GM04503 (cell line): ENCODE results near the gene RING1.

ENCODE experiments used
- DNase-seq: peaks from one replicate; pipeline ENCODE4 v3.0.0-alpha.2; 2012; ENCODE audit warnings: low read depth

The RING1 gene

GRCh38 chr6:33208091-33208967, at the start of gene RING1:
RING1 (plus strand) TSS chr6:33208500; CDS start chr6:33208823, 323 bp downstream.
- DNase-seq: peak; percentile 27

GRCh38 chr6:33160096-33160495, 48.2 kb upstream of the RING1 start:
- no peak for DNase-seq

DNA sequence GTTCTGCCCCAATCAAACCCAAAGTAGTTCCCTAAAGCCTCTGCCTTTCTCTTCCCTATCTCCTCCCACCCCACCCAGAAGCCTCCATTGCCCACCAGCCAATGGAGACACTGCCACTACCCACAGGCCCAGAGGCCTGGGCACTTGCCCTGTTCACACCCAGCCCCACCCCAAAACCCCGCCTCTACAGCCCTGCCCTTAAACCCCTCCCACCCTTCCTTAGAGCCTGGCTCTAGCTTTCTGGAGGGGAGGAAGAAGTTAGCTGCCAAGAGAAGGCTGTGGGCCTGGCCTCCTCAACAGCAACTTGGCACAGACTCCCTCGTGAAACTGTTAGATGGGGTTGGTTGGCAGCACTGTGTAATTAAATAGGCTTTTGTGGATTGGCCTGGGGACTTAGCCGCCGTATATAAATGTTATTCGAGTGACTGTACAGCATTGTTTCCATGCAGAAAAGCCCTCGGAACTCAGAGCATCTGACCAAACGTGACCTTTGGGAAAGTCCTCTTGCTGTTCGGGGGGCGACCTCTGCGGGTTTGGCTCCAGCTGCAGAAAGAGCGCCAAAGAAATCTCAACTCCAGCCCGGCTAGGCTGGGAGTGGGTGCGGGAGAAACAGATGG, 47.5 kb upstream of the RING1 start:
- DNase-seq: peak; percentile 94

DNA sequence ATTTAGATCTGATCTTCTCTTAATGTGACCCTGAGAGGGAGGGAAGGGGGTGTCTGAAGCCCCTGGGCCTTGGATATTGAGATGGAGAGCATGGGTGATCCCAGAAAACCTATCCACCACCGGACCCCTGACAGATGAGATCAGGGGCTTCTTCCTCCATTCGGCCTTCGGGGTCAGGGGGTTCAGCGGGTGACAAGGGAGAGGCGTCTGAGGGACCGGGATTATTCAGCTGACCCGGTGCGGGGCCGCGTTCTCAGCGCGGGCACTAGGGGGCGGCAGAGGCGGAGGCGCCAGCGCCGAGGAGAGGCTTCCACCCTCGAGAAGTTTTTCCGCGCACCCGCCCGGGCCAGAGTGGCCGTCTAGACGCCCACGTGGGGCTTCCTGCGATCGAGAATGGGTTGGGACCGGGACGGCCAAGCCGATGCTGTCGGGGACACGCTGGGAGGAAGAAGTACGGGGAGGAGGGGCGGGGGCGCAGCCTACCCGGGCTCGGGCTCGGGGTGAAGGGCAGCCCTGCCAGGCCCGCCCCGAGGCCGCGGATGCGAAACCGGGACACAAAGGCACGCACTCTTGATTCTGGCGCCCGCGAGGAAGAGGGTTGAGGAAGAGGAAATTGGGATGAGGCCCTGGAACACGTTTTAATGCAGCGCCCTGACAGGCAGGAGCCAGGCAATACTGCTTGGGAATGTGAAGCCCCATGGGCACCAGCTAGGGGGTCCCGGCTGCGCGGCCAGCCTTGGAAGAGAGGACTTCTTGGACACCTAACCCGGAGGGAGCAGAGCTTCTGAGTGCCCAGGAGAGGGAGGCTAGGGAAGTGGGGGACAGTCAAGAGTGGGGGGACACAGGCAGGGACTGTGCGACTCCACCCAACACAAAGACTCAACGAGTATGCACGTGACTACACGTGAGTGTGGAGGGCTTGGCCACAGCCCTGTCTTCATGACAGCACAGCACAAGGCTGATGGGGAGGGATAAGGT, 46.7 kb upstream of the RING1 start:
- no peak for DNase-seq

GRCh38 chr6:33163540-33163939, 44.8 kb upstream of the RING1 start:
- no peak for DNase-seq

- DNase-seq: no peak
Observed at GRCh38 chr6:33164176-33164575, 44.1 kb upstream of the RING1 start.

DNA sequence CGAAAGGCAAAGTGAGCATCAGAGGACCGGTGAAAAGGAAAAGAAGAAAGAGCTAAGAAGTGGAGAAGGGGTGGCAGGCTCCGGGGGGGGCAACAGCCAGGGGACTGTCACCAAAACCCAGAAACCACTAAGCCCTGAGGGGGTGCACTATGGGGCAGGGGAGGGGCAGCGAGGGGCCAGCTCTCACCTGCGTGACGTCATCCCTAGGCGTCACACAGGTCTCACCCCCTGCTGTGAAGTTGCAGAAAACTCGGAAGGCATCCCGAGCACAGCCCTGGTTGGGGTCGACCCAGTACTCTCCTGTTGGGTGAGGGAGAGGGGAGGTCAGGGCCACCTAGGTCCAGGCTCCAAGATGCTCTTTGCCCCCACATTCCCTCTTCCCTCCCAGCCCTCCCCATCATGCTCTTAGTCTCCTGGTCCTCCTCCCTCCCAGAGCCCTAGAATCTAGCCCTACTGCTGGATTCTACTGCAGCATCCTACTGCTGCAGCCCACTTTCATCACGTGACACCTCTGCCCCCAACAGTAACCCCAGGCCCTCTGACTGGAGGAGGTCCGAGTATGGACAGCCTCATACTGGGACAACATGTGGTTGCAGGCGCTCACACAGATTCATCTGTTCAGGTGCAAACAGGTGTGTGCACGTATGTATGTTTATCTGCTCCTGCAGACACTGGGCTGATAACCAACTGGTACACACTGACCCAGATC, 43.5 kb upstream of the RING1 start:
- DNase-seq: no peak

DNA sequence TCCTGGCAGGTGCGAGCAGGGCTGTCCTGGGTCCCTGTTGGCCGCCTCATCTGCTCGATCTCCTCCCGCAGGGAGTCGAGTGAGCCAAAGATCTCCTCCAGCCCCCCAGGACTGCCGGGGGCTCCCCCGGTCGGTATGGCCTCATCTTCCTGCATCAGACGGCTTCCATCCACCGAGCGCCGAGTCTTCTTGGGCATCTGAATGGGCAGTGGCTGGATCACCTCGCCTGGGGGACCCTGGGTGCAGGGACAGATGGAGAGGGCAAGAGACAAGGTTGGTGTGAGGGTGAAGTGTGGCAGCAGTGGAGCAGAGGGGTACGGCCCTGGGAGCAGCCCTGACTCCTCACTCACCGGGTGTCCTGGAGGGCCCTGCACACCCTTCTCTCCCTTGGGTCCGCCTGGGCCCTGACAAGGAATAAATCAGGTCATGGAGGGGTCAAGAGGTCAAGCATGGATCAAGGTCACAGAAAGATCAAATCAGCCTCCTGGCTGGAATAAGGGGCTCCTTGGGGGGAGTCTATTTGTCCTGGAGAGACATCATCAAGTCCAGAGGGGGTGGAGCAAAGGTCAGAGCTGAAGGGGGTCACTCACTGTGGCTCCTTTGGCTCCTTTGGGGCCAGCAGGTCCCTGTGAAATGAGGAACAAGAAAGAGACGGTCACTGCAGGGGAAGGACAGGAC, 42.6 kb upstream of the RING1 start:
- DNase-seq: no peak

GRCh38 chr6:33166363-33166762, 41.9 kb upstream of the RING1 start:
- DNase-seq: no peak

- DNase-seq: no peak
Observed at GRCh38 chr6:33166811-33167210, 41.5 kb upstream of the RING1 start.

- DNase-seq: no peak
Observed at GRCh38 chr6:33167374-33168283, 40.7 kb upstream of the RING1 start.

DNA sequence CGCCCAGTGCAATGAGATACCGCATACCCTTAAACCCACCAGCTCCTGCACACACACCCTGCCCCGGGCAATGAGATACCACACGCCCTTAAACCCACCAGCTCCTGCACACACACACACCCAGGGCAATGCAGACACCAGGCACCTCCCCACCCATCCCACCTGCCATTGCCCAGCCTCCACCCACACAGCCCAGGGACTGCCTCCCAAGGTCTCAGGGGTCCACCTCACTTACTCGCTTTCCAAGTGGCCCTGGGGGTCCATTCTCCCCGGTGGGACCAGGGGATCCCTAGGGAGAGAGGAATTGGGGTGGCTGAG, 40.1 kb upstream of the RING1 start:
- DNase-seq: no peak

GRCh38 chr6:33168639-33169038, 39.7 kb upstream of the RING1 start:
- DNase-seq: no peak

- DNase-seq: no peak
Observed at GRCh38 chr6:33169291-33170175, 38.8 kb upstream of the RING1 start.

DNA sequence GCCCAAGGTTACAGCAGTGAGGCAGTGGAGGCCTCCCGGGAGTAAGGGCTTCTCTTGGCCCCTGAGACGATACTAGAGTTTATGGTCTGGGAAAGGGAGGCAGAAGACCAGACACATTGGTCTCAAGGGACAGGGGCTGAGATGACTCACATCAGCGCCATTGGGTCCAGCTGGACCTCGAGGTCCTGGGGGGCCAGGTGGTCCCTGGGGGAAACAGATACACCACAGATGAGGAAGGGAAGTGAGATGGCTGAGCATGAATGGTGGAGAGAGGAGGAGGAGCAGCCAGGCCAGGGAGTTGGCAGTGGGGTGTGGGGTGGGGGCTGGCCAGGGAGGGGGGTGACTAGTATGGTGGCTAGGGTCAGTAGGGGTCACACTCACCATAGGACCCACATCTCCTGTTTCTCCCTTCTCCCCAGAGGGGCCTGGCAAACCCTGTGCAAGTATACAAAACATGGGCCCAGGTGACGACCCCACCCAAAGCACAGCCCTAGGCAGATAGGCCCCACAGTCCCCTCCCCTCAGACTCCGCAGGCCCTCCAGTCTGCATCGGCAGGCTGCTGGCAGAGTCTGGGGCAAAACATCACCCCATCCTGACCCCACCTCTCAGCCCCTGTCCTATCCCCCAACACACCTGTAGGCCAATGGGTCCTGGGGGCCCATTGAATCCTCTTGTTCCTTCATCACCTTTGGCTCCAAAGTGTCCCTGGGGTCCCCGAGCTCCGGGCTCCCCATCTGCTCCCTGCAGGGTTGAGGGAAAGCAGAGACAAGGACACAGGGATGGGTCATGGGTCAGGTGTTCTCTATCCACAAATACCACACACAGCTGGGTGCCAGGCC, 37.9 kb upstream of the RING1 start:
- no peak for DNase-seq

DNA sequence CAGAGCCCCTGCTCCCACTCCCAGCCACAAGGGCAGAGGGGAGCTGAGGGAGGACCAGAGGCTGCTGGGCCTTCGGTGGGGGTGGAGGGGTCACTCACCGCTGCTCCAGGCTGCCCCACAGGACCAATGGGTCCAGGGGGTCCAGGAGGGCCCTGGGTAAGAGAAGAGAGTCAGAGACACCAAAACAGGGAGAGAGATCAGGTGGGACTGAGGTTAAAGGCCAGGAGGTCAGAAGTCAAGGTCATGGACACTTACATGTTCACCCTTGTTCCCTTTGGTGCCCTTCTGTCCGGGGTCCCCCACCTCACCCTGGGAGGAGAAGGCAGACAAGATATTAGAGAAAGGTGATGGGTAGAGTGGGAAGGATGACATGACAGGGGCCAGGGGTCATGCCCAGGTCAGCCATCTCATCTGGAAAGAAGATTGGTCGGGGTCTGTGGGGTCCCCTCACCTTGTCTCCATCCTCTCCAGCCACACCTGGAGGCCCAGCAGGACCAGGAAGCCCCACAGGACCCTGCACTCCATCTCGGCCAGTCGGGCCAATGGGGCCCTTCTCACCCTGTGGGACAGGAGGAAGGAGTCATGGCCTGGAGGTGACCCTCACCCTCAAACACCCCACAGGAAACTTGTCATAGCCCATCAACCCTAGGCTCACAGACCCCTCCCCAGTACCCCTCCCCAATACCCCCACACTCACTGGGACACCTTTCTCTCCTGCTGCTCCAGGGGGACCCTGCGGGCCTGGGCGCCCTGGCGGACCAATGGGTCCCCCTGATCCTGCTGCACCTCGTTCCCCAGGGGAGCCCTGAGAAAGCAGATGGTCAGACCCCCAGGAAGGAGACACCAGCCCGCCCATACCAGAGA, 37.1 kb upstream of the RING1 start:
- DNase-seq: no peak
